Lung (tissue), 12 donors: ENCODE results near the gene DENND1B. TPM values are rescaled to one million over a fixed set of nuclear protein-coding genes. Genes with fewer than 3 reads are reported as not detected.

ENCODE experiments used
- ATAC-seq: fragments of 200-7000 bp; cut with Tn5 transposase; one replicate; pipeline ENCODE4 v1.9.1; 2020; ENCODE audit warnings: moderate number of reproducible peaks; ENCODE audit not compliant: insufficient read depth, low FRiP score
- DNase-seq, 3 donors: peaks; one replicate each; pipeline ENCODE4 v3.0.0-alpha.2; 2013 to 2017
- H3K27ac ChIP-seq, 2 donors: one replicate each; pipeline ENCODE4 v1.5.1; 2013; ENCODE audit warnings: mild to moderate bottlenecking in 2 of 2, moderate library complexity in 2 of 2, control low read depth in 1 of 2, inconsistent platforms in 1 of 2, low read depth in 1 of 2, low read length in 1 of 2
- H3K27me3 ChIP-seq, 3 donors: one replicate each; pipeline ENCODE4 v1.5.1; 2013; ENCODE audit warnings: low read length in 2 of 3; ENCODE audit not compliant: control insufficient read depth in 3 of 3, insufficient read depth in 3 of 3
- H3K36me3 ChIP-seq, 4 donors: one replicate each; pipeline ENCODE4 v1.5.1; 2013; ENCODE audit warnings: low read length in 4 of 4, mild to moderate bottlenecking in 1 of 4, moderate library complexity in 1 of 4; ENCODE audit not compliant: control insufficient read depth in 4 of 4, insufficient read depth in 4 of 4
- H3K4me1 ChIP-seq, 5 donors: one replicate each; pipeline ENCODE4 v1.5.1; 2013; ENCODE audit warnings: low read length in 5 of 5, mild to moderate bottlenecking in 2 of 5, moderate library complexity in 1 of 5; ENCODE audit not compliant: control insufficient read depth in 5 of 5, insufficient read depth in 5 of 5
- H3K4me3 ChIP-seq: one replicate; pipeline ENCODE4 v1.5.1; 2013; ENCODE audit warnings: mild to moderate bottlenecking, control low read depth, moderate library complexity
- H3K9ac ChIP-seq, 2 donors: one replicate each; pipeline ENCODE4 v1.5.1; 2013; ENCODE audit warnings: low read length in 2 of 2, control low read depth in 1 of 2; ENCODE audit not compliant: insufficient read depth in 1 of 2
- H3K9me3 ChIP-seq, 4 donors: one replicate each; pipeline ENCODE4 v1.5.1; 2013; ENCODE audit warnings: low read length in 3 of 4, mild to moderate bottlenecking in 1 of 4, moderate library complexity in 1 of 4; ENCODE audit not compliant: control insufficient read depth in 4 of 4, insufficient read depth in 3 of 4
- CTCF ChIP-seq: IDR thresholded peaks from 2 replicates; pipeline ENCODE4 v1.5.1; 2012; ENCODE audit warnings: mild to moderate bottlenecking; ENCODE audit errors: control extremely low read depth, extremely low read depth
- WGBS, 2 donors: extraction: QIAGEN DNeasy Blood & Tissue Kit; methylation state at CpG; one replicate each; pipeline ENCODE4 v1.1.7; 2013; 5-methylcytosine and 5-hydroxymethylcytosine counted together
- polyA plus RNA-seq, 2 donors: library from polyadenylated mRNA; stranded (reverse); fragments of 200-250 nt; gene quantifications; one replicate each; pipeline ENCODE4 v1.2.1, GENCODE V29; 2013
- total RNA-seq, 2 donors: library from RNA; depleted of rRNA in 1 of 2; stranded (reverse); fragments of >200 nt in 1 of 2; gene quantifications; one replicate each; pipeline ENCODE4 v1.2.1, GENCODE V29; 2014 to 2021
- donor health status: control.
- donor health status: control.
- donor health status: Bipolar disorder and iron deficiency.
- donor health status: healthy.
- donor health status: DM: yes; HTN: yes; CAD: no.

Gene DENND1B
- total and polyA plus RNA-seq, 4 donors = 2.7 to 41.0 (median 10.1) TPM

GRCh38 chr1:197675583-197676208 lies 99.6 kb downstream of the DENND1B start:
- 30 to 44% methylated on average over 5 of the region's 5 CpGs for WGBS, 2 donors
- Histone ChIP-seq H3K36me3 (no peaks in the 10 kb centered on the region), H3K4me1 (peaks cover 0 to 26% (median 9%) of the 10 kb centered on the region in 5 donors), H3K9me3 (no peaks in the 10 kb centered on the region), H3K27ac (no peak overlapping the region), H3K4me3 (no peak overlapping the region), H3K9ac (no peak overlapping the region), H3K27me3 (no peaks in the 10 kb centered on the region)
- ATAC-seq = peak; percentile 72
- DNase-seq = peak; percentile 17 to 70 (median 60)
- TF ChIP-seq CTCF = no peak

GRCh38 chr1:197674286-197674685 lies 101.0 kb downstream of the DENND1B start:
- no peak overlapping the region for H3K27ac ChIP-seq
- TF ChIP-seq CTCF = no peak
- H3K9me3 ChIP-seq = no peaks in the 10 kb centered on the region
- ATAC-seq = no peak
- H3K9ac ChIP-seq = no peak overlapping the region
- H3K4me1 ChIP-seq = peaks cover 0 to 26% (median 9%) of the 10 kb centered on the region in 5 donors
- WGBS, 2 donors = 94 to 96% methylated on average over 3 of the region's 3 CpGs
- H3K4me3 ChIP-seq = no peak overlapping the region
- DNase-seq = peak in 2 of 3 donors; percentile 17 to 45
- no peaks in the 10 kb centered on the region for H3K27me3 ChIP-seq
- H3K36me3 ChIP-seq = no peaks in the 10 kb centered on the region

GRCh38 chr1:197673292-197673691 lies 102.0 kb downstream of the DENND1B start:
- ATAC-seq (no peak), DNase-seq (peak in 2 of 3 donors; percentile 52 to 61)
- Histone ChIP-seq H3K9ac (peak overlapping the region in 1 of 2 donors; percentile 28), H3K9me3 (no peaks in the 10 kb centered on the region), H3K4me3 (no peak overlapping the region), H3K27ac (no peak overlapping the region), H3K36me3 (no peaks in the 10 kb centered on the region), H3K27me3 (no peaks in the 10 kb centered on the region), H3K4me1 (peaks cover 0 to 26% (median 9%) of the 10 kb centered on the region in 5 donors)
- no peak for TF ChIP-seq CTCF
- WGBS, 2 donors = 61 to 85% methylated on average over 2 of the region's 2 CpGs

GRCh38 chr1:197672347-197672746 lies 102.9 kb downstream of the DENND1B start:
- WGBS, 2 donors = 96 to 97% methylated on average over 1 of the region's 1 CpG
- no peak overlapping the region for H3K4me3 ChIP-seq
- H3K27me3 ChIP-seq = no peaks in the 10 kb centered on the region
- H3K9me3 ChIP-seq = no peaks in the 10 kb centered on the region
- DNase-seq = no peak
- H3K9ac ChIP-seq = no peak overlapping the region
- no peak for TF ChIP-seq CTCF
- H3K4me1 ChIP-seq = peaks cover 0 to 26% (median 9%) of the 10 kb centered on the region in 5 donors
- H3K36me3 ChIP-seq = no peaks in the 10 kb centered on the region
- no peak for ATAC-seq
- no peak overlapping the region for H3K27ac ChIP-seq
